T-helper 2 cell treated with Interferon-gamma antibody and Interleukin-4, amounts not matched to agents 100 ng/mL and 5 ng/mL, for 36 hours (primary cell): ENCODE results near the gene WWTR1. TPM values are rescaled to one million over a fixed set of nuclear protein-coding genes. Genes with fewer than 3 reads are reported as not detected.

Experiments used
- intact Hi-C: fragments of 100-400 bp; cut with micrococcal nuclease; formaldehyde crosslinking; loops from one replicate; pipeline ENCODE4 v1.15.1; 2023
- total RNA-seq: library from RNA; stranded (reverse); gene quantifications from 2 replicates; pipeline ENCODE4 v1.2.3, GENCODE V29; 2022

The WWTR1 gene
- total RNA-seq = 1.1 and 1.2 TPM in 2 replicates

- intact Hi-C loops = loop anchor here (5.0 kb wide), 3 partner anchors 86 to 531 kb away; partner anchors contain the start of genes HPS3 and RNF13
These were observed at the start of gene WWTR1 for GRCh38 chr3:149657926-149658743. Gene WWTR1 (minus strand): TSS chr3:149658025. CDS start chr3:149657306, 719 bp downstream.

- intact Hi-C loops = no loop called here
These were observed 49.1 kb upstream of the WWTR1 start for GRCh38 chr3:149706905-149707304.

- intact Hi-C loops = no loop called here
These were observed 47.6 kb upstream of the WWTR1 start for GRCh38 chr3:149705416-149705815.

- intact Hi-C loops = no loop called here
These were observed 45.6 kb upstream of the WWTR1 start for GRCh38 chr3:149703466-149703865.

DNA sequence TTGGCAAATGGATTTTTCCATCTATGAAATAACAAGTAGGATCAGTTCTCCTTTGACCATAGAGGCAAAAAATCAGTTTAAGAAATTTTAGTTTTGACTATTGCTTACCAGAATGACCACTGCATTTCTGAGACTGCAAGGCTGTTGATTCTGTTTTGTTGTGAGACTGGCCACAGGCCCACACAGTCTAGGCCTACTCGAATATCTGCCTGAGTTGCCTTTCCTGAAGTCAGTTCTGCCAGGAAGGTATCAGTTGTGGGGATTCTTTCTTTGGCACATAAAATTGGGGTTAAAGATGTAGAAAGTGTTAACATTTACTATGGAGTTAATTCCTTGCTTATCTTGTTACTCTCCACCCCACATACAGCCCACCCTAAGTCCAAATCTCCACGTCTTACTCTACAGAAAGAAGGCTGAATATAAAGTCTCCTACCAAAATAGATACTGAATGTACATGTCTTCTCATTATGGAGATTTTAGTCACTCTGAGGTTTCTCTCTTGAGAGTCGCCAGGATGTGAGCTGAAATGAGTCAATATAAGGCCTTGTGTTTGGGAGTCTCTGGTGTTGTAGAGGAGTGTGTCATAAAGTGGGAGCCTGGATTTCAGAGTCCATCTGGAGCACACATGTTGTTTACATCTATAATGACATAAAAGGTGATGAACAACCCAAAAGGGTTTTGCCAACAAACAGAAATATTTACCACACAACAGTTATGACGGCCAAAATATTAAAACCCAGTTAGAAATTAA is 45.0 kb upstream of the WWTR1 start:
- intact Hi-C loops = no loop called here

- intact Hi-C loops = no loop called here
These were observed 44.1 kb upstream of the WWTR1 start for GRCh38 chr3:149701977-149702350.

DNA sequence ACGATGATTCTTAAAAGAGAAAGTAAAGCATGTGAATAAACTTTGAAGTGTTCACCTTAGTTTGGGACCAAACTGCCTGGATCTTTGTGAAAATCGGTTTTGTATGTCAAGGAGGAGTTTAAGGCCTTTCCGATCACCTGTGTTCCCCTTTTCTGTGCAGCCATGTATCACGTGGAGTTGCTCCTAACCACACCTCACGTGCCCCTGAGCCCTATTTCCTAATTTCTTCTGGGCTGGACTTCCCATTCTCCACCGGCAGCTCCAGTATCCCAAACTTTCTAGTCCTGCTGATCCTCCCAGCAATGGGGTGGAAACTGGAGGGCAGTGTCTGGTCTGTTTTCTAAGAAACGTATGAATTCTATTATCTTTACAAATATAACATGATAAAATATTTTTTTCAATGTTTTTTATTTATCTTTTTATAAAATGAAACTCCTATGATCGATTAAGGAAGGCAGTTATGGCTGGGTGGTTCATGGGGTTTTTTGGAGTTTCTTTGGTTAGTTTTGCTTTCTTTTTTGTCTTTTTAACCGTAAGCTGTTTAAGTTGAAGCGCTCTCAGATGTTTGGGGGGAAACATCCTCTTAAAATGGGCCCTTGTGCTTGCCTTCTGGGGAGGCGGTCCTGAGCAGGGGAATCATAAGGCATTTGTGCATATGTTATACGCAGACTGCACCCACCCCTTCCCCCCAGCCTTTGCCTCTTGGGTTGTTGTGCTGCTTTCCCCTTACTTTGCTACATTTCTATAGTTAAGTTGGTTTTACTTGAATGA is 43.6 kb upstream of the WWTR1 start:
- intact Hi-C loops = no loop called here

DNA sequence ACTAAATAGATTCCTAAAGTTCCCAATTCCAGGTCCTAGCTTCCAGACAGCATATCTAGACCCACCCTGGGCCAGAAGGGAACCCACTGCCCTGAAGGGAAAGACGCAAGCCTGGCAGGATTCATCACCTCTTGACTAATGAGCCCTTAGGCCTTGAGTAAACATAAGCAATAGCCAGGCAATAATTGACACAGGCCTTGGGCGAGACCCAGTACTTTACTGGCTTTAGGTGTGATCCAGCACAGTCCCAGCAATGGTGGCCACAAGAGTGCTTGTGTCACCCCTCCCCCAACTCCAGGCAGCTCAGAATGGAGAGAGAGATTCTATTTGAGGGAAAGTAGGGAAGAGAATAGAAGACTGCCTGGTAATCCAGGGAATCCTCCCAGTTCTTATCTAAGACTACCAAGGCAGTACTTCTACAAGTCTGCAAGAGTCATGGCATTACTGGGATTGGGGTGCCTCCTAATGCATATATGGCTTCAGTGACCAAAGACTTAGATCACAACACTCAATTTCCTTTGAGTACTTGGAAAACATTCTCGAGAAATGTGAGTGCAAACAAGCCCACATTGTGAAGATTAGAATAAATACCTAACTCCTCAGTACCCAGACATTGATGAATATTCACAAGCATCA is 30.4 kb upstream of the WWTR1 start:
- intact Hi-C loops = no loop called here

GRCh38 chr3:149686996-149687395 is 29.2 kb upstream of the WWTR1 start:
- intact Hi-C loops = no loop called here

- intact Hi-C loops = no loop called here
These were observed 20.6 kb upstream of the WWTR1 start for GRCh38 chr3:149678351-149678950.

DNA sequence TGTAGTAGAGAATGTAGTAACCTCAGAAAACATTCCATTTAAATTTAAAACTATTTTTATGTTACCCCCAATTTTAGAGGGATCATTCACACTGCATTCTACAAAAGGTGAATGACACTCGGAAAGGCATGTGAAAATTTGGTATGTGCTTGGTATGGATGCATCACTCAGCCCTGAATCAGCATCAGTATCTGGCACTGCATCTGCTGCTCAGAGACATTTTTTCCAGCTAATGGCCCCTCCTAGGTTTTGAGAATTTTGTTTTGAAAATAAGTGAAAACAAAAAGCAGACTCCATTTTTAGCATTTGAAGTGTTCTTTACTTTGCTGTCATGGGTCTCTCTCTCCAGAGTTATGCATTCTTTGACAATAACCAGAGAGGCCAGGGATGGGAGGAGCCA is 15.6 kb upstream of the WWTR1 start:
- intact Hi-C loops = no loop called here

- intact Hi-C loops = no loop called here
These were observed 13.1 kb upstream of the WWTR1 start for GRCh38 chr3:149670742-149671492.

DNA sequence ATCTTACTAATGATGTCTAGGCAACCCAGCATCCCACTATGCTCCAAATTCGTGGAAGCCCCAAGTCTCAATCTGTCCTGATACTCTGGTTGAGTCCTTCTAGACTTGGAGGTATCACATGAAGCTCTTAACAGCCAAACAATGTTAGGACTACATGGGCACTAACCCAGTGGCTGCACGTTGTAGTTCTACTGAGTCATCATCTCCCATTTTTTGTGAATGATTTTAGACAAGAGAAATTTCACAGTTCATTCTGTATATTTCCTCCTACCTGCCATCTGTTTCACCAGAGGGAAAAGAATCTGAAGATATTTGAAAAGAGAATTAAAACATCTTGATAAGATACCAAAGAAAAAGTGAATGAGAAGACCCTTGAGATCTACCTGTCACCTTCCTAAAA is 9.8 kb upstream of the WWTR1 start:
- intact Hi-C loops = no loop called here

- intact Hi-C loops = no loop called here
These were observed 6.1 kb upstream of the WWTR1 start for GRCh38 chr3:149663966-149664365.

- intact Hi-C loops = no loop called here
These were observed 4.5 kb upstream of the WWTR1 start for GRCh38 chr3:149662240-149662887.

GRCh38 chr3:149660462-149660861 is 2.6 kb upstream of the WWTR1 start:
- intact Hi-C loops = no loop called here

DNA sequence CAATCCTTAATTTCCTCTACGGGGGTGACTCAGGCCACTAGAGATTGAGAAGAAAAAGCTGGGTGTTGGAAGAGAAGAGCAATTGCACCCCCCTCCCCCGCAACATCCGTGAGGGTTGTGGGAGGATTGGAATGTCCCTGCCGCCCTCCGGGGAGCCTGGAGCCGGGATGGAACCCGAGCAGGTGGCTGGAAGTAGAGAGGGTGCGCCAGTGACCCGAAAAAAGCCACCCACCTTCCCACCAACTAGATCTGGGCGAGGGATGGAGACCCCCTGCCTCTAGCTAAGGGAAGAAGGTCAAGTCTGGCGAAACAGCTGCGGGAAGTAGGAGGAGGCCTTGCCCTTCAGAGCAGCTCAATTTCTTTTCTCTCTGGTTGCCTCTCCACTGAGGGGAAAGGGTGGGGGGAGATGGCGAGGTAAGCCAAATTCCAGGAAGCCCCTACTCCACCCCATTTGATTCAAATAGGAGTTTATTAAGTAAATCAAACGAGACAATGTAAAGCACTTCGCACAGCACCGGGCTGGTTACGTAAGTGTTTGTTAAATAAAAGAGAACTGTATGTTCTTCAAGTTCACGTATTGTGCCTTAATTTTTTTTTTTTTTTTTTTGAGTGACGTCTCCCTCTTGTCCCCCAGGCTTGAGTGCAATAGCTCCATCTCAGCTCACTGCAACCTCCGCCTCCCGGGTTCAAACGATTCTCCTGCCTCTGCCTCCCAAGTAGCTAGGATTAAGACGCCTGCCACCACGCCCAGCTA is 1.1 kb upstream of the WWTR1 start:
- intact Hi-C loops = loop anchor here (5.0 kb wide), 3 partner anchors 87 to 532 kb away; partner anchors contain the start of genes HPS3 and RNF13

DNA sequence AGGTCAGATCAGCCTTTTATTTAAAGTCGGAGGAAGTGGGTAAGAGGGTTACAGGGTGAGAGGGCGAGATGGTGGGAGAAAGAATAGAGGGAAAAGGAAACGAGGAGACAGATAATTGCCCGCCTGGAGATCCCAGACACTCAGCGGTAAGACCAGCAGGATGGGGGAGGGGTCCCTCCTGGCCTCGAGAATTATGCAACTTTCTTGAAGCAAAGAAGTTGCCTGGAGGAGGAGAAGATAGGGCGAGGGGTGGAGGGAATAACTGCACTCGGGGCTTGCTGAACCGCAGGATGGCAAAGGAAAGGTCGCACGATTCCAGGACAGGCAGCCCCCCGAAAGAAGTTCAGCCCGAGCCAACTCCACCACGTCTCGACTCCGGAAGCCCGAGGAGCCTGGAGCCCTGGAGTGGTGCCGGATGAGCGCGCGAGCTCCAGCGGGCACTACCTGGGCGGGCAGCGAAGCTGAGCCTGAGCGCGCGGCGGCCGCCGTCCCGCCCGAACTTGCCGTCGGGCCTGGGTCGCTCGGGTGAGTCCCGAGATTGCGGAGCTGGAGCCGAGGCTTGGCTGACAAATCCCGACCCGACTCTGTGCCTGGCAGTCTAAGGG is 402 bp downstream of the WWTR1 start:
- intact Hi-C loops = loop anchor here (5.0 kb wide), 3 partner anchors 85 to 530 kb away; partner anchors contain the start of genes HPS3 and RNF13
